ENCODE data around the gene ECE2. TPM values are rescaled to one million over a fixed set of nuclear protein-coding genes. Genes with fewer than 3 reads are reported as not detected.
A peak's percentile ranks its signal among the peaks of the same experiment; 100 is the strongest.

The ECE2 gene
- total RNA-seq, 1 donor from 2014 or later = not detected

DNA sequence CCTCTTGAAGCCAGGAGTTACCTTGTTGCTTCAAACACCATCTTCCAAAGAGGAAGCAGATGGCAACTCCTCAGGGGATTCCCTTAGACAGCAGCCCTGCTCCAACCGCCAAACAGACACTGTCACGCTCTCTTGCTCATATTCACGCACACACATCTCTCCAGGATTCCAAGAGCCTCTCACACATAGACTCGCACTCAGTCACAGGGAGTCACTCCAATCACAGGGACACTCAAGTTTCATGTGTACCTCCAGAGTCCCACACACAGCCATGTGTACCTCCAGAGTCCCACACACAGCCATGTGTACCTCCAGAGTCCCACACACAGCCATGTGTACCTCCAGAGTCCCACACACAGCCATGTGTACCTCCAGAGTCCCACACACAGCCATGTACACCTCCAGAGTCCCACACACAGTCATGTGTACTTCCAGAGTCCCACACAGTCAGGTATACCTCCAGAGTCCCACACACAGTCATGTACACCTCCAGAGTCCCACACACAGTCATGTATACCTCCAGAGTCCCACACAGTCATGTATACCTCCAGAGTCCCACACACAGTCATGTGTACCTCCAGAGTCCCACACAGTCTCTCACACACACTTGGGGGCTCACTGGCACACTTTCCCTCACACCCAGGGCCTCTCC is 40.3 kb upstream of the ECE2 start:
- Histone ChIP-seq H3K4me3 (ENCODE audit: low read depth, low read length) (no peak overlapping the region), H3K27me3 (ENCODE audit: control insufficient read depth, insufficient read depth, low read length) (peaks cover 14% of the 10 kb centered on the region), H3K36me3 (ENCODE audit: control insufficient read depth, insufficient read depth, low read length) (no peaks in the 10 kb centered on the region)
- FAIRE-seq (peak; percentile 94), DNase-seq (ENCODE audit: low read depth) (no peak)
- TF ChIP-seq, protein P1, sequence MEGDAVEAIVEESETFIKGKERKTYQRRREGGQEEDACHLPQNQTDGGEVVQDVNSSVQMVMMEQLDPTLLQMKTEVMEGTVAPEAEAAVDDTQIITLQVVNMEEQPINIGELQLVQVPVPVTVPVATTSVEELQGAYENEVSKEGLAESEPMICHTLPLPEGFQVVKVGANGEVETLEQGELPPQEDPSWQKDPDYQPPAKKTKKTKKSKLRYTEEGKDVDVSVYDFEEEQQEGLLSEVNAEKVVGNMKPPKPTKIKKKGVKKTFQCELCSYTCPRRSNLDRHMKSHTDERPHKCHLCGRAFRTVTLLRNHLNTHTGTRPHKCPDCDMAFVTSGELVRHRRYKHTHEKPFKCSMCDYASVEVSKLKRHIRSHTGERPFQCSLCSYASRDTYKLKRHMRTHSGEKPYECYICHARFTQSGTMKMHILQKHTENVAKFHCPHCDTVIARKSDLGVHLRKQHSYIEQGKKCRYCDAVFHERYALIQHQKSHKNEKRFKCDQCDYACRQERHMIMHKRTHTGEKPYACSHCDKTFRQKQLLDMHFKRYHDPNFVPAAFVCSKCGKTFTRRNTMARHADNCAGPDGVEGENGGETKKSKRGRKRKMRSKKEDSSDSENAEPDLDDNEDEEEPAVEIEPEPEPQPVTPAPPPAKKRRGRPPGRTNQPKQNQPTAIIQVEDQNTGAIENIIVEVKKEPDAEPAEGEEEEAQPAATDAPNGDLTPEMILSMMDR (IDR thresholded peaks at IDR 0.05; ENCODE audit: insufficient read depth, low read length, severe bottlenecking) = no peak

DNA sequence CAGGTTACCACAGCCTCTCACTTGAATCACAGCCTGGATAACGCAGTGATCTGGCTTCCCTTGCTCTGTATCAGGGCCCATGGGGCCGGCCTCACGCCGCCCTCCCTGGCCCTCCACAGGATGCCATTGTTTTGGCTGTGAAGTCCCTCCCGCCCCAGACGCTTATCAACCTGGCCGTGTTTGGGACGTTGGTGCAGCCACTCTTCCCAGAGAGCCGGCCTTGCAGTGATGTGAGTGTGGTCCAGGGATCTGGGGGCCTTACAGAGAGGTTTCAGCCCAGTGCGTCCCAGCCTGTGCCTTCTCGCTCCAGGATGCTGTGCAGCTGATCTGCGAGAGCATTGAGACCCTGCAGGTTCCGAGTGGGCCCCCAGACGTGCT is 39.8 kb upstream of the ECE2 start:
- H3K36me3 ChIP-seq (ENCODE audit: control insufficient read depth, insufficient read depth, low read length) = no peaks in the 10 kb centered on the region
- no peak for FAIRE-seq
- no peak for DNase-seq (ENCODE audit: low read depth)
- TF ChIP-seq, protein P1 (IDR thresholded peaks at IDR 0.05; ENCODE audit: insufficient read depth, low read length, severe bottlenecking) = no peak
- peaks cover 14% of the 10 kb centered on the region for H3K27me3 ChIP-seq (ENCODE audit: control insufficient read depth, insufficient read depth, low read length)
- H3K4me3 ChIP-seq (ENCODE audit: low read depth, low read length) = no peak overlapping the region

DNA sequence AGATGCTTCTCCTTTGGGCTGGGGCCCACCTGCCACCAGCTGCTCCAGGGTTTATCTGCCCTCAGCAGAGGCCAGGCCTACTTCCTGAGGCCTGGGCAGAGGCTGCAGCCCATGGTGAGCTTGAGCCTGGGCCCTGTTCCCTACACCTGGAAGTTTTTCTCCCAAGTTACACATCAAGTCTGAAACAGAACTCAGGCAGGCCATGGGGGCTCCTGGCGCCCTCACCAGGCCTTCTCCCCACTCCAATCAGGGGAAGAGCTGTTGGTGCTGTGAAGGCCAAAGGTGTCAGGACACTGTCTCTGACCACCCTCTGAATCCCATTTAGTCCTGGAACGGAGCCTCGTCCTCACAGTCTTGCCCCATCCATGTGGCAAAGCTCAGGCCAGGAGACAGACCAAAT is 39.2 kb upstream of the ECE2 start:
- no peak overlapping the region for H3K4me3 ChIP-seq (ENCODE audit: low read depth, low read length)
- H3K36me3 ChIP-seq (ENCODE audit: control insufficient read depth, insufficient read depth, low read length) = no peaks in the 10 kb centered on the region
- TF ChIP-seq, protein P1 (IDR thresholded peaks at IDR 0.05; ENCODE audit: insufficient read depth, low read length, severe bottlenecking) = no peak
- no peak for DNase-seq (ENCODE audit: low read depth)
- FAIRE-seq = no peak
- H3K27me3 ChIP-seq (ENCODE audit: control insufficient read depth, insufficient read depth, low read length) = peaks cover 8% of the 10 kb centered on the region

DNA sequence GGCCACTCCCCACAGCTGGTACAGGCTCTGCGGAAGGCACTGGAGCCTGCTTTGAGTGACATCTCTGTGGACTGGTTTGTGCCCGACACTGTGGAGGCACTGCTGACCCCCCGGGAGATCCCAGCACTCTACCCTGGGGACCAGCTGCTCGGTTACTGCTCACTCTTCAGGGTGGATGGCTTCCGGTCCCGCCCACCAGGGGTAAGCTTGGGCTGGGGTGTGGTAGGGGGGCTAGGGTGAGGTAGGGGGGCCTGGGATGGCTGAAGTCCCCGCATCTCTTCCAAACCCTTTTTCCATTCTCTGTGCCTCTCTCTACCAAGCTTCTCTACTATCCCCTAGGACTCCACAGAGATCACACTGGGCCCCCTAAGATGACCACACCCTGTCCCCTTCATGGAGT is 38.6 kb upstream of the ECE2 start:
- DNase-seq (ENCODE audit: low read depth) = no peak
- Histone ChIP-seq H3K36me3 (ENCODE audit: control insufficient read depth, insufficient read depth, low read length) (no peaks in the 10 kb centered on the region), H3K4me3 (ENCODE audit: low read depth, low read length) (no peak overlapping the region), H3K27me3 (ENCODE audit: control insufficient read depth, insufficient read depth, low read length) (peaks cover 4% of the 10 kb centered on the region)
- FAIRE-seq = no peak
- TF ChIP-seq, protein P1 (IDR thresholded peaks at IDR 0.05; ENCODE audit: insufficient read depth, low read length, severe bottlenecking) = no peak

DNA sequence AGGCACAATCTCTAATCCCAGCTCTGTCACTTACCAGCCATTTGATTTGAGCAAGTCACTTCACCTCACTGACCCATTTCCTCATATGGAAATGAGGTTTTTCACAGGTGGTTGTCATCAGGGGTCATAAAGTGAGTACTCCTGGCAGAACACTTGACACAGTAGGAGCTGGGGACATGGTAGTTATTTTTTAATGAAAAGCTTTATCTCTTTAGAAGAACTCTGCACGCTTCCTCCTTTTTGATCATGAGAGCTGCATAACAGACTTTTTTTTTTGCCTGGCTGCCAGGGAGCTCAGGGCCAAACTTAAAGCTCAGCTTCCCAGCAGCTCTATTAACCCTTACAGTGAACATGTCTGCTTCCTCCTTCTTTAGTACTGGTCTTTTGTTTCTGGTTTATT is 38.0 kb upstream of the ECE2 start:
- Histone ChIP-seq H3K4me3 (ENCODE audit: low read depth, low read length) (no peak overlapping the region), H3K36me3 (ENCODE audit: control insufficient read depth, insufficient read depth, low read length) (peaks cover 3% of the 10 kb centered on the region), H3K27me3 (ENCODE audit: control insufficient read depth, insufficient read depth, low read length) (peaks cover 3% of the 10 kb centered on the region)
- TF ChIP-seq, protein P1 (IDR thresholded peaks at IDR 0.05; ENCODE audit: insufficient read depth, low read length, severe bottlenecking) = no peak
- FAIRE-seq = no peak
- no peak for DNase-seq (ENCODE audit: low read depth)

DNA sequence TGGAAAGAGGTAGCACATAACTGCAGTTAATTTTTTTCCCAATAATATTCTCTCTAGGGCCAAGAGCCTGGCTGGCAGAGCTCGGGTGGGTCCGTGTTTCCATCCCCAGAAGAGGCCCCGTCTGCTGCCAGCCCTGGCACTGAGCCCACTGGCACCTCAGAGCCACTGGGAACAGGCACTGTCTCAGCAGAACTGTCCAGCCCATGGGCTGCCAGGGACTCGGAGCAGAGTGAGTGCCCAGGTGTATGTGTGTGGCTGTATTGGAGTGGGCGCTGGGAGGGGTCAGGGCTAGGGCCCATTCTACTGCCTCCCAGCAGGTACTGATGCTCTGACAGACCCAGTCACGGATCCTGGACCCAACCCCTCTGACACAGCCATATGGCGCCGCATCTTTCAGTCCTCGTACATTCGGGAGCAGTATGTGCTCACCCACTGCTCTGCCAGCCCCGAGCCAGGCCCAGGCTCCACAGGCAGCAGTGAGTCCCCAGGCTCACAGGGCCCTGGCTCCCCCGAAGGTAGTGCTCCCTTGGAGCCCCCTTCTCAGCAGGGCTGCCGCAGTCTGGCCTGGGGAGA is 37.5 kb upstream of the ECE2 start:
- H3K27me3 ChIP-seq (ENCODE audit: control insufficient read depth, insufficient read depth, low read length) = peaks cover 2% of the 10 kb centered on the region
- no peak for FAIRE-seq
- TF ChIP-seq, protein P1 (IDR thresholded peaks at IDR 0.05; ENCODE audit: insufficient read depth, low read length, severe bottlenecking) = no peak
- H3K36me3 ChIP-seq (ENCODE audit: control insufficient read depth, insufficient read depth, low read length) = peaks cover 5% of the 10 kb centered on the region
- no peak overlapping the region for H3K4me3 ChIP-seq (ENCODE audit: low read depth, low read length)
- no peak for DNase-seq (ENCODE audit: low read depth)

Measured in bronchial epithelial cell (primary cell).